Bone marrow (tissue), 2 donors: Measurements from ENCODE around the gene CTSH.
"Not testable (repeated sequence)": the region's sequence is repeated elsewhere in the genome, so short reads cannot be mapped to it uniquely, and the experiment has no call there.

Source experiments
- DNase-seq, 2 donors: peaks; one replicate each; lab custom pipeline; 2025; lab: John Stamatoyannopoulos, UW

Gene CTSH

DNA sequence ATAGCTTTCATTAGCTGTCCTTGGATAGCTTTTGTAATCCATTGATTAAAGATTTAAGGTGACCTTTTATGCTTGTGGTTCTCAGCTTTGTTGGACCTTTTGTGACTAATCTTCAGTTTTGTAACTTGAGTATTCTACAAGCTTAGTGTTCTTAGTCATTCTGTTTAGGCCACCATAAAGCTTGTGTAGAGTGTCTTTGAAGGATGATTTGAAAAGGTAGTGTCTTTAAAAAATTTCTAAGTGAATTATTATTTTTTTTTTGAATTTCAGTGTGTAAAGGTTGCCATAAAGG is 64.7 kb downstream of the CTSH start:
- no peak for DNase-seq

GRCh38 chr15:78879517-78880241 is 65.2 kb downstream of the CTSH start:
- DNase-seq, result no peak

DNA sequence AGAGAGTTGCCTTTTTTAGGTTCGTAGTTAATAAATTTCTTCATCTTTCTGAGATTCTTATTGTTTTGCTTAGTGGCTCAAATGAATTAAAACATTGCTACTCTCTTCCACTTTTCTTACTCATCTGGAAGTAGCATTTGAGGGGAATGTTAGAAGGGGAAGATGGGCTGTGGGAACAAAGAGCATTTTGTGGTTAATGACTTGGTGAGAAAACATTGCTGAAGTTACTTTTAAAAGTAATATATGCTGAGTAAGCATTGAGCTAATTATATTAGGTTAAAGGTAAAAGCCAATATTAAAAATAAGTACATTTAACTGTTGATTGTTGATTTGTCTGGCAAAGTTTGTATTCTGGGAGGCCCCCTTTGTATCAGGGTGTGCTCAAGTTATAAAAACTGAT is 66.5 kb downstream of the CTSH start:
- DNase-seq, result no peak

DNA sequence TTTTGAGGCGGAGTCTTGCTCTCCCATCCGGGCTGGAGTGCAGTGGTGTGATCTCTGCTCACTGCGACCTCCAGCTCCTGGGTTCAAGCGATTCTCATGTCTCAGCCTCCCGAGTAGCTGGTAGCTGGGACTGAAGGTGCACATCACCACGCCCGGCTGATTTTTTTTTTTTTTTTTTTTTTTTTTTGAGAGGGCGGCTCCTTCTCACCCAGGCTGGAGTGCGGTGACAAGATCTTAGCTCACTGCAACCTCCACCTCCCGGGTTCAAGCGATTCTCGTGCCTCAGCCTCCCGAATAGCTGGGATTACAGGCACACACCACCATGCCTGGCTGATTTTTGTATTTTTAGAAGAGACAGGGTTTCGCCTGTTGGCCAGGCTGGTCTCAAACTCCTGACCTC is 67.9 kb downstream of the CTSH start:
- DNase-seq, result not testable (repeated sequence)

GRCh38 chr15:78875107-78875914 is 69.5 kb downstream of the CTSH start:
- DNase-seq, result no peak

GRCh38 chr15:78873793-78874765 is 70.8 kb downstream of the CTSH start:
- DNase-seq, result no peak

DNA sequence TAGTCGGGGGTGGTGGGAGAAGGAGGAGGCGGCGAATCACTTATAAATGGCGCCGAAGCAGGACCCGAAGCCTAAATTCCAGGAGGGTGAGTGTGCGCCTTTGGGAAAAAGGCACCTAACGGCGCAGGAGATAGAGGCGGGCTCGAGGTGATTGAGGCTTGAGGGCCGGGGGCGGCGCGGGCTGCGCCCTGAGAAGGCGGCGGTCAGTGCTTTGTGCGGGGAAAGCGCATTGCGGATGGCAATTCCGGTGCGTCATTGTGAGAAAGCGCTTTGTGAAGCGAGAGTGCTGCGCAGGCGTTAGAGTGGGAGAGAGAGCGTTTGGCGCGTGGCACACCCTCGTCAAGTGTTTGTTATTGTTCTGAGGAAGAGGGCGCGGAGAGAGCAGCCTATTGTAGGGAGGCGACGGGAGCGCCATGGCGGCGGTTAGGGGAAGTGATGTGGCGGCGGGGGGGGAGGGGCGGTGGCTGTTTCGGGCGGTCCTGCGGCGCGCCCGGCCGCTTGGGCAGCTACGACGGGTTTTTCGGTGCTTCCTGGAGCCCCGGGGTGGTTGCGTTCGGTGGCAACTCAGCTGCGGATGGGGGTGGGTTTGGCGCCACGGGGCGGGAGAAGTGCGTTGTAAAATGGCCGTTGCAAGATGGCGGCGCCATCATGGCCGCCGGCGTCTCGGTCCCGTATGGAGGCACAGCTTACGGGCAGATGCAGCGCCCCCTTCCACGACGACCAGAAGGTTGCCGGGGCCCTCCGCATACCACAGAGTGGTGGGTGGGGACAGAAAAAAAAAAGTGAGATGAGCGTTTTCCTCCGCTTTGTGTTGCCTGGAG is 71.7 kb downstream of the CTSH start:
- peak; percentile 82 to 94 for DNase-seq

GRCh38 chr15:78872155-78872971 is 72.5 kb downstream of the CTSH start, which contains the start of gene MORF4L1:
Gene MORF4L1, plus strand, starts transcription at chr15:78872890. Its CDS starts 128 bp downstream, at chr15:78873018.
- peak; percentile 85 to 87 for DNase-seq

DNA sequence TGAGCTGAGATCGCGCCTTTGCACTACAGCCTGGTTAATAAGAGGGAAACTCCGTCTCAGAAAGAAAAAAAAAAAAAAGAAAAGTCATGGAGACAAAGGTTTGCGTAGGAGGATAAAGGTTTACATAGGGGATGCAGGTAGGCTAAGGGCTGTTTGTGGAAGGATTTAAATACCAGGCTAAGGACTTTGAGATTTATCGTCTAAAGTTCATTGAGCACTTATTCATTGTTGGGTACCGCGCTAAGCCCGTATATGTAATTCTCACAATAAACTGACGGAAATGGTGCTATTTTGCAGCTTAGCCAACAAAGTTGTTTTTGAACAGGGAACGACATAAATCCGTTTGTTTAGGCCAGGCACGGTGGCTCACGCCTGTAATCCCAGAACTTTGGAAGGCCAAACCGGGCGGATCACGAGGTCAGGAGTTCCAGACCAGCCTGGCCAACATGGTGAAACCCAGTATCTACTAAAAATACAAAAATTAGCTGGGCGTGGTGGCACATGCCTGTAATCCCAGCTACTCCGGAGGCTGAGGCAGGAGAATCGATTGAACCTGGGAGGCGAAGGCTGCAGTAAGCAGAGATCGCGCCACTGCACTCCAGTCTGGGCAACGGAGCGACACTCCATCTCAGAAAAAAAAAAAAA is 73.2 kb downstream of the CTSH start:
- not testable (repeated sequence) for DNase-seq
